ENCODE data around the gene ARL5C. TPM values are rescaled to one million over a fixed set of nuclear protein-coding genes. Genes with fewer than 3 reads are reported as not detected.
A peak's percentile ranks its signal among the peaks of the same experiment; 100 is the strongest.

ARL5C gene
- polyA plus RNA-seq, 1 donor from 2014 or later = not detected

DNA sequence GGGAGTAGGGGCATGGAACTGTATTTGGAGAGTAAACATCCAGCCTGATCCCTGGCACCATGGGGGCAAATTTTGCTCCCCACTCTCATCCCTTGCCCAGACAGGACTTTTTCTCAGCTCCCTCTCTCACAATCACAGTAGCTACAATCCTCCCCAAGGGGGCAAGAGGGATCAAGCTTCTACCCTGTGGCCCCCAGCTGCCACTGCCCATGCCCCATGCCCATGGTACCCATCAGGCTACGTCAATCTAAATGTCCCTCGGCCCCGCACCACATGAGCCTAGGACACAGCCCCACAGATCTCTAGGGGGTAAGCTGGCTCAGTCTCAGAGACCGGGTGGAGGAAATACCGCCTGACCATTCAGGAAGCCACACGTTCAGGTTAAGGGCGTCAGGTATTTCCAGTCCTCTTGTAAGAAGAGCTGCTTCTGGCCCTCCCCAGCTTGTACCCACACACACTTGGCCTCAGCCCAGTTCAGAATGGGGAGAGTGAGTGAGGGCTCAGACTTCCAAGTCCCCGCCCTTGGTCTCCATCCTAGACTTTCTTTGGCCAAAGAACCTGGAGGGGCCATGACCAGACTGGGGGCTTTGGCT, 29.7 kb upstream of the ARL5C start:
- Histone ChIP-seq H3K36me3 (ENCODE audit: insufficient read depth, low read length) (no peaks in the 10 kb centered on the region), H3F3A (ENCODE audit: insufficient read depth, low read length, poor library complexity, severe bottlenecking) (no peaks in the 10 kb centered on the region), H3K79me2 (replicated peaks; ENCODE audit: insufficient read depth, low read length) (peaks cover 34% of the 10 kb centered on the region), H3K27me3 (ENCODE audit: insufficient read depth, low read depth, low read length) (no peaks in the 10 kb centered on the region), H2AFZ (ENCODE audit: low read depth, low read length) (no peak overlapping the region), H4K20me1 (ENCODE audit: insufficient read depth) (peaks cover 6% of the 10 kb centered on the region), H3K9me2 (ENCODE audit: insufficient read depth, low read length) (no peaks in the 10 kb centered on the region), H3K9me3 (ENCODE audit: low read length) (no peaks in the 10 kb centered on the region), H3K4me3 (ENCODE audit: low read length) (peak overlapping the region; percentile 98), H3K27ac (ENCODE audit: low read length) (no peak overlapping the region), H3K4me2 (ENCODE audit: low read length) (peak overlapping the region; percentile 90), H3K9ac (ENCODE audit: low read length) (peak overlapping the region; percentile 98)
- TF ChIP-seq EP300 (conservative IDR thresholded peaks at IDR 0.05; ENCODE audit: poor library complexity, severe bottlenecking) (no peak), SMC3 (conservative IDR thresholded peaks at IDR 0.05; ENCODE audit: poor library complexity) (no peak), TAF1 (IDR thresholded peaks at IDR 0.05; ENCODE audit: low read depth) (no peak), POLR2AphosphoS5 (IDR thresholded peaks at IDR 0.05) (no peak), RAD21 (conservative IDR thresholded peaks at IDR 0.05) (no peak), MXI1 (conservative IDR thresholded peaks at IDR 0.05; ENCODE audit: poor library complexity, severe bottlenecking) (no peak), EZH2 (IDR thresholded peaks at IDR 0.05; ENCODE audit: borderline replicate concordance, insufficient read depth, low read length, poor library complexity, severe bottlenecking) (no peak)
- TF ChIP-seq, protein P1, sequence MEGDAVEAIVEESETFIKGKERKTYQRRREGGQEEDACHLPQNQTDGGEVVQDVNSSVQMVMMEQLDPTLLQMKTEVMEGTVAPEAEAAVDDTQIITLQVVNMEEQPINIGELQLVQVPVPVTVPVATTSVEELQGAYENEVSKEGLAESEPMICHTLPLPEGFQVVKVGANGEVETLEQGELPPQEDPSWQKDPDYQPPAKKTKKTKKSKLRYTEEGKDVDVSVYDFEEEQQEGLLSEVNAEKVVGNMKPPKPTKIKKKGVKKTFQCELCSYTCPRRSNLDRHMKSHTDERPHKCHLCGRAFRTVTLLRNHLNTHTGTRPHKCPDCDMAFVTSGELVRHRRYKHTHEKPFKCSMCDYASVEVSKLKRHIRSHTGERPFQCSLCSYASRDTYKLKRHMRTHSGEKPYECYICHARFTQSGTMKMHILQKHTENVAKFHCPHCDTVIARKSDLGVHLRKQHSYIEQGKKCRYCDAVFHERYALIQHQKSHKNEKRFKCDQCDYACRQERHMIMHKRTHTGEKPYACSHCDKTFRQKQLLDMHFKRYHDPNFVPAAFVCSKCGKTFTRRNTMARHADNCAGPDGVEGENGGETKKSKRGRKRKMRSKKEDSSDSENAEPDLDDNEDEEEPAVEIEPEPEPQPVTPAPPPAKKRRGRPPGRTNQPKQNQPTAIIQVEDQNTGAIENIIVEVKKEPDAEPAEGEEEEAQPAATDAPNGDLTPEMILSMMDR (IDR thresholded peaks at IDR 0.05; ENCODE audit: poor library complexity, severe bottlenecking) = no peak
- TF ChIP-seq, protein P2, sequence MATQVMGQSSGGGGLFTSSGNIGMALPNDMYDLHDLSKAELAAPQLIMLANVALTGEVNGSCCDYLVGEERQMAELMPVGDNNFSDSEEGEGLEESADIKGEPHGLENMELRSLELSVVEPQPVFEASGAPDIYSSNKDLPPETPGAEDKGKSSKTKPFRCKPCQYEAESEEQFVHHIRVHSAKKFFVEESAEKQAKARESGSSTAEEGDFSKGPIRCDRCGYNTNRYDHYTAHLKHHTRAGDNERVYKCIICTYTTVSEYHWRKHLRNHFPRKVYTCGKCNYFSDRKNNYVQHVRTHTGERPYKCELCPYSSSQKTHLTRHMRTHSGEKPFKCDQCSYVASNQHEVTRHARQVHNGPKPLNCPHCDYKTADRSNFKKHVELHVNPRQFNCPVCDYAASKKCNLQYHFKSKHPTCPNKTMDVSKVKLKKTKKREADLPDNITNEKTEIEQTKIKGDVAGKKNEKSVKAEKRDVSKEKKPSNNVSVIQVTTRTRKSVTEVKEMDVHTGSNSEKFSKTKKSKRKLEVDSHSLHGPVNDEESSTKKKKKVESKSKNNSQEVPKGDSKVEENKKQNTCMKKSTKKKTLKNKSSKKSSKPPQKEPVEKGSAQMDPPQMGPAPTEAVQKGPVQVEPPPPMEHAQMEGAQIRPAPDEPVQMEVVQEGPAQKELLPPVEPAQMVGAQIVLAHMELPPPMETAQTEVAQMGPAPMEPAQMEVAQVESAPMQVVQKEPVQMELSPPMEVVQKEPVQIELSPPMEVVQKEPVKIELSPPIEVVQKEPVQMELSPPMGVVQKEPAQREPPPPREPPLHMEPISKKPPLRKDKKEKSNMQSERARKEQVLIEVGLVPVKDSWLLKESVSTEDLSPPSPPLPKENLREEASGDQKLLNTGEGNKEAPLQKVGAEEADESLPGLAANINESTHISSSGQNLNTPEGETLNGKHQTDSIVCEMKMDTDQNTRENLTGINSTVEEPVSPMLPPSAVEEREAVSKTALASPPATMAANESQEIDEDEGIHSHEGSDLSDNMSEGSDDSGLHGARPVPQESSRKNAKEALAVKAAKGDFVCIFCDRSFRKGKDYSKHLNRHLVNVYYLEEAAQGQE (IDR thresholded peaks at IDR 0.05; ENCODE audit: borderline replicate concordance) = no peak

DNA sequence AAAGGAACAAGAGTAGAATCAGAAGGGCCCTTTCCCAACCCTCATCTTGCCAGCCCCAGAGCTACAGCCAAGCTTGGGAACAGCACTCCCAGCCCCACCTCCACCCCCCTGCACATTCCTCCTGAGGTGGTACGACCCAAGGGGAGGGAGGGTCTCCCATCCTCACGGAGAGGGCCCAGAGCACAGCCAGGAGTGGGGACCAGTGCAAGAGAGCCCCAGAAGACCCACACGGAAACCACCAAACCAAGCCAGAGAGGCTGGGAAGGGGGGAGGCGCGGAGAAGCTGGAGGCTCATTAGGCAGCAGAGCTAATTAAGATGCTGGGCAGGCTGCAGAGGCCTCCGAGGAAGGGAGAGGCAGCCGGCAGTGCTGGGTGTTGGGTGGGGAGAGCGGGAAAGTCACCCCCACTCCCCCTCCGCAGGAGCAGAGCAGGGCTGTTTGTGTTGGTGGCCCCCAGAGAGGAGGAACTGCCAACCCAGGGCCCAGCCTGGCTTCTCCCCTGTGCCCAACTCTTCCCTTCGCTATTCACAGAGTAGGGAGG, 29.1 kb upstream of the ARL5C start:
- peak overlapping the region; percentile 20 for H3K27ac ChIP-seq (ENCODE audit: low read length)
- H3K4me2 ChIP-seq (ENCODE audit: low read length) = peak overlapping the region; percentile 90
- H3K9me2 ChIP-seq (ENCODE audit: insufficient read depth, low read length) = no peaks in the 10 kb centered on the region
- H3K4me3 ChIP-seq (ENCODE audit: low read length) = peak overlapping the region; percentile 98
- TF ChIP-seq, protein P2 (IDR thresholded peaks at IDR 0.05; ENCODE audit: borderline replicate concordance) = no peak
- TF ChIP-seq RAD21 (conservative IDR thresholded peaks at IDR 0.05) (no peak), POLR2AphosphoS5 (IDR thresholded peaks at IDR 0.05) (no peak), TAF1 (IDR thresholded peaks at IDR 0.05; ENCODE audit: low read depth) (no peak), EP300 (conservative IDR thresholded peaks at IDR 0.05; ENCODE audit: poor library complexity, severe bottlenecking) (no peak), MXI1 (conservative IDR thresholded peaks at IDR 0.05; ENCODE audit: poor library complexity, severe bottlenecking) (no peak), EZH2 (IDR thresholded peaks at IDR 0.05; ENCODE audit: borderline replicate concordance, insufficient read depth, low read length, poor library complexity, severe bottlenecking) (no peak), SMC3 (conservative IDR thresholded peaks at IDR 0.05; ENCODE audit: poor library complexity) (no peak)
- TF ChIP-seq, protein P1 (IDR thresholded peaks at IDR 0.05; ENCODE audit: poor library complexity, severe bottlenecking) = no peak
- H3K79me2 ChIP-seq (replicated peaks; ENCODE audit: insufficient read depth, low read length) = peaks cover 27% of the 10 kb centered on the region
- H2AFZ ChIP-seq (ENCODE audit: low read depth, low read length) = no peak overlapping the region
- H4K20me1 ChIP-seq (ENCODE audit: insufficient read depth) = peaks cover 6% of the 10 kb centered on the region
- no peaks in the 10 kb centered on the region for H3K27me3 ChIP-seq (ENCODE audit: insufficient read depth, low read depth, low read length)
- no peaks in the 10 kb centered on the region for H3K9me3 ChIP-seq (ENCODE audit: low read length)
- H3K36me3 ChIP-seq (ENCODE audit: insufficient read depth, low read length) = no peaks in the 10 kb centered on the region
- peak overlapping the region; percentile 98 for H3K9ac ChIP-seq (ENCODE audit: low read length)
- H3F3A ChIP-seq (ENCODE audit: insufficient read depth, low read length, poor library complexity, severe bottlenecking) = no peaks in the 10 kb centered on the region
